Measurements from ENCODE around the gene HSPA1L.
"Not testable (repeated sequence)": the region's sequence is repeated elsewhere in the genome, so short reads cannot be mapped to it uniquely, and the experiment has no call there.

Gene HSPA1L

GRCh38 chr6:31836474-31837368 is 21.6 kb upstream of the HSPA1L start:
- DNase-seq (ENCODE audit: low read depth in 2 of 2), result no peak

- no peak for DNase-seq (ENCODE audit: low read depth in 2 of 2)
Measured at GRCh38 chr6:31836047-31836473, 21.0 kb upstream of the HSPA1L start.

DNA sequence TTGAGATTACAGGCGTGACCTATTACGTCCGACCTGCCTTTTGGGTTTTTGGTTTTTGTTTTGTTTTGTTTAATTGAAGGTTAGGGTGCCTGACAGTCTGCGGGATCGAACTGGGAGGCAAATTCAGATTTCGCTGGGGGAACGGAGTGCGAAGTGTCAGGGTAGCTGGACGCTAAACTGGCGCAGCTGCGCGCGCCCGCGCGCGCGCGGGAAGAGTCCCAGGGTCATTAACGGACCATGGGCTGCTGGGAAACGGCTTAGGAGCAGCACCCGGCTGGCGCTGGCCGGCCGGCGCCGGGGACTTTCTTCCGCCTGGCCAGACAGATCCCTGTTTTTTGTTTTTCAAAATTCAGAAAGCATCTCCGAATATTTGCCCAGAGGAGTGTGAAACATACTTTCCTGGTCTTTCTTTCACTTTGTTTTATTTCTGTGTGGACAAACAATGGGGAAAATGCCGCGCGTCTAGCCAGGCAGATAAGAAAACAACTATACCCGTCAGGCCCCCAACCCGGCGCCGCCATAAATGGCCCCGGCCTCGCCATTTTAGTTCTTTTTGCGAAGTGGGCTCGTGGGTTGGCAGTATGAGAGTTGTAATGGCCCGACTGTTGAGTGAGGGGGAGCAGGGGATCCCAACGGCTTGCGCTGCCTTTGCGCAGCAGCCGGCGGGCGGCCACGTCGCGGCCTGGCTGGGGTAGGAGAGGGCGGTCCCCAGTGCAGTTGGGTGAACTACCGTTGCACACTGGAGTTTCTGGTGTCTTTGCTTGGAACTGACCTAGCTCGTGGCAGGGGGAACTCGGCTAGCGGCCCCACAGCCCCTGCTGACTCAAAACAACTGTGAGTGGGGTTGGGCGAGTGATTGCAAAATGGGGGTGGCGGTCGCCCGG is 19.5 kb upstream of the HSPA1L start:
- DNase-seq (ENCODE audit: low read depth in 2 of 2), result peak; percentile 70 to 72

GRCh38 chr6:31831350-31832215 is 16.5 kb upstream of the HSPA1L start:
- no peak for DNase-seq (ENCODE audit: low read depth in 2 of 2)

DNA sequence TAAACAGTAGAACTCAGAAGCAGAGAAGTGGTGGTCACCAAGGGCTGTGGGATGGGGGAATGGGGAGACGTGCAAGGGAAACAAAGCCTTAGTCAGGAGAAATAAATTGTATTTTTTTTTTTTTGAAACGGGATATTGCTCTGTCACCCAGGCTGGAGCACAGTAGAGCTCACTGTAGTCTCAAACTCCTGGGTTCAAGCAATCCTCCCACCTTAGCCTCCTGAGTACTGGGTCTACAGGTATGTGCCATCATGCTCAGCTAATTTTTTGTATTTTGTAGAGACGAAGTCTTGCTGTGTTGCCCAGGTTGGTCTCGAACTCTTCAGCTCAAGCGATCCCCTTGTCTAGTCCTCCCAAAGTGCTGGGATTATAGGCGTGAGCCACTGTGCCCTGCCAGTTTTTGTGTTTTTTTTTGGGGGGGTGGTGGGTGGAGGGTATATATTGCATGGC is 15.8 kb upstream of the HSPA1L start:
- no peak for DNase-seq (ENCODE audit: low read depth in 2 of 2)

- no peak for DNase-seq (ENCODE audit: low read depth in 2 of 2)
Measured at GRCh38 chr6:31829633-31830283, 14.7 kb upstream of the HSPA1L start.

DNA sequence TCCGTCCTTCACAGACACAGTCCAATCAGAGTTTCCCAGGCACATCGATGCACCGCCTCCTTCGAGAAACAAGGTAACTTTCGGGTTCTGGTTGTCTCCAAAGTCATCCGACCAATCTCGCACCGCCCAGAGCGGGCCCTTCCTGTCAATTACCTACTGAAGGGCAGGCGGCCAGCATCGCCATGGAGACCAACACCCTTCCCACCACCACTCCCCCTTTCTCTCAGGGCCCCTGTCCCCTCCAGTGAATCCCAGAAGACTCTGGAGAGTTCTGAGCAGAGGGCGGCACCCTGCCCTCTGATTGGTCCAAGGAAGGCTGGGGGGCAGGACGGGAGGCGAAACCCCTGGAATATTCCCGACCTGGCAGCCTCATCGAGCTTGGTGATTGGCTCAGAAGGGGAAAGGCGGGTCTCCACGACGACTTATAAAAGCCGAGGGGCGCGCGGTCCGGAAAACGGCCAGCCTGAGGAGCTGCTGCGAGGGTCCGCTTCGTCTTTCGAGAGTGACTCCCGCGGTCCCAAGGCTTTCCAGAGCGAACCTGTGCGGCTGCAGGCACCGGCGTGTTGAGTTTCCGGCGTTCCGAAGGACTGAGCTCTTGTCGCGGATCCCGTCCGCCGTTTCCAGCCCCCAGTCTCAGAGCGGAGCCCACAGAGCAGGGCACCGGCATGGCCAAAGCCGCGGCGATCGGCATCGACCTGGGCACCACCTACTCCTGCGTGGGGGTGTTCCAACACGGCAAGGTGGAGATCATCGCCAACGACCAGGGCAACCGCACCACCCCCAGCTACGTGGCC is 12.4 kb upstream of the HSPA1L start, which contains the start of gene HSPA1B:
TSS of gene HSPA1B (plus strand) at position 453 of the 794 bp plus-strand sequence. CDS start at position 666, 213 bp downstream.
- DNase-seq (ENCODE audit: low read depth in 2 of 2), result peak; percentile 82 to 88

GRCh38 chr6:31826793-31827285 is 11.8 kb upstream of the HSPA1L start:
- DNase-seq (ENCODE audit: low read depth in 2 of 2), result no peak

- DNase-seq (ENCODE audit: low read depth in 2 of 2), result no peak
Measured at GRCh38 chr6:31825553-31825952, 10.5 kb upstream of the HSPA1L start.

DNA sequence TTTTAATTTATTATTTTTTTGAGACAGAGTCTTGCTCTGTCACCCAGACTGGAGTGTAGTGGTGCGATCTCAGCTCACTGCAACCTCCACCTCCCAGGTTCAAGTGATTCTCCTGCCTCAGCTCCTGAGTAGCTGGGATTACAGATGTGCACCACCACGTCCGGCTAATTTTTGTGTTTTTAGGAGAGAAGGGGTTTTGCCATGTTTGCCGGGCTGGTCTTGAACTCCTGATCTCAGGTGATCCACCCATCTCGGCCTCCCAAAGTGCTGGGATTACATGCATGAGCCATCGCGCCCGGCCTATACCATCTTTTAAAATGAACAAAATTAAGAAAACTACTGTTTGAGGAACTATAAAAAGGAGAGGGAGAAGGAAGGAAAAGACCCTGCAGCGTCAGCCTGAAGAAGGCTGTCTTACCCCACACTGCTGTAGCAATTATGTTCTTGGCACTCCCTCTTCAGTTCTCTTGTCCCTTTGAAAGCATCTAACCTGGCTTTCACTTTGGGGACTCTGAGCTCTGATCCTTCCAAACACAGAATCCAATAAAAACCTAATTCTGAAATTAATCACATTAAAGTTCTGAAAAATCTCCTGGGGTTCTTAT is 8.6 kb upstream of the HSPA1L start:
- not testable (repeated sequence) for DNase-seq (ENCODE audit: low read depth in 2 of 2)

- DNase-seq (ENCODE audit: low read depth in 2 of 2), result peak; percentile 43 to 45
Measured at GRCh38 chr6:31822036-31822821, 7.1 kb upstream of the HSPA1L start.

DNA sequence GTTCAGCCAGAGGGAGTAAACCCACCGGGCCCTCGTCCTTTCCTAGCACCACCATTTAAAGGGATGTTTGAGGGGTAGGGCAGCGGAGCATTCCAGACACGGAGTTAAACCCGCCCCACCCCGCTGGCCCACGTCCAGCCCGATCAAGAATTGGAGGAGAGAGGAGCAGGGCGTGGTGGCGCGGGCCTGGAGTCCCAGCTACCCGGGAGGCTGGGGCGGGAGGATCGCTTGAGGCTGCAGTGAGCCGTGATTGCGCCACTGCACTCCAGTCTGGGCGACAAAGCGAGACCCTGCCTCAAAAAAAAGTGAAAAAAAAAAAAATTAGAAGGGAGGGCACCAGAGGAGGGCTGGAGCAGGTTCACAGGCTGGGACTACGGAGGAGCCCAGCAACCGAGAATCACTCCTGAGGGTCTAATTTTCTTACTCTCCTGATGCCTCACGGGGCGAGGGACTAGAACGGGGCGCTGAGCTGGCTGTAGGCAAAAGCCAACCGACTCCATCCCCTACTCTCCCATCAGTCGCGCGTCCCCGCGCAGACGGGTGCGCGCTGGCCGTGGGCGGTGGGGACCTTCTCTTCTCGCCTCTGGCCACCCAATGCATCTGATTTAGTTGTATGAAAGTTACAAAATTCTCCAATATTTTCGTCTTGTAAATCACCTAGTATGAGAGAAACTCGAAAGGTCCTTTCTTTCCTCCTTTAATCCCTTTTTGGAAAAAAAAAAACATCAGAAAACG is 6.4 kb upstream of the HSPA1L start:
- DNase-seq (ENCODE audit: low read depth in 2 of 2), result peak; percentile 65 to 71

GRCh38 chr6:31820399-31820798 is 5.3 kb upstream of the HSPA1L start:
- not testable (repeated sequence) for DNase-seq (ENCODE audit: low read depth in 2 of 2)

- DNase-seq (ENCODE audit: low read depth in 2 of 2), result no peak
Measured at GRCh38 chr6:31819871-31820299, 4.8 kb upstream of the HSPA1L start.

DNA sequence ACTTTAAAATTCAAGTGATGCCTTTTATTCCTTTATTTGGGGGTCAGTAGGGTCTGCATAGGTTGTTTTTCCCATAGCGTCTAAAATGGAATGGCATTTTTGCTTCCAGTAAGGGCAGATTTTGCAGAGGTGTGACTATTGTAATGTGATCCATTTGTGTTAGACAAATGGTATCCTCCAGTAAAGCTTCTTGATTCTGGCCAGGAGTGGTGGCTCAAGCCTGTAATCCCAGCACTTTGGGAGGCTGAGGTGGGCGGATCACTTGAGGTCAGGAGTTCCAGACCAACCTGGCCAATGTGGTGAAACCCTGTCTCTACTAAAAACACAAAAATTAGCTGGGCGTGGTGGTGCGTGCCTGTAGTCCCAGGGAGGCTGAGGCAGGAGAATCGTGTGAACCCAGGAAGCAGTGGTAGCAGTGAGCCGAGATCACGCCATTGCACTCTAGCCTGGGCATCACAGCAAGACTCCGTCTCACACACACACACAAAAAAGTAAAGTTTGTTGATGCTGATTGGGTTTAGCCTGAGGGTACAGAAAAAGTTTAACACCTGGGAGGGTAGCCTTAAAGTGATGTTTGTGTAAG is 2.9 kb upstream of the HSPA1L start:
- DNase-seq (ENCODE audit: low read depth in 2 of 2), result not testable (repeated sequence)

GRCh38 chr6:31817133-31817928 is 2.2 kb upstream of the HSPA1L start:
- not testable (repeated sequence) for DNase-seq (ENCODE audit: low read depth in 2 of 2)

GRCh38 chr6:31814677-31815024 is 432 bp downstream of the HSPA1L start:
- DNase-seq (ENCODE audit: low read depth in 2 of 2), result peak; percentile 60 to 62
